Measurements from ENCODE around the gene FKBP8. TPM values are rescaled to one million over a fixed set of nuclear protein-coding genes. Genes with fewer than 3 reads are reported as not detected.

Gene FKBP8
- total RNA-seq, 2 experiments from 2014 or later = 200 to 201 TPM

GRCh38 chr19:18488403-18488723, 55.0 kb downstream of the FKBP8 start:
- H3K4me2 ChIP-seq (ENCODE audit: low read length) = no peak overlapping the region
- H4K20me1 ChIP-seq (ENCODE audit: insufficient read depth, low read length) = no peaks in the 10 kb centered on the region; the same call in 1 of the 2 replicates
- ChIA-PET CTCF (ENCODE audit: unreplicated experiment) (interaction anchor here (0.6 kb wide), 1 partner anchor 149 kb away, joined by 3 read pairs; no protein-coding TSS in a partner anchor), POLR2A (interaction anchor here (0.6 kb wide), 1 partner anchor 30 kb away, joined by 3 read pairs; no protein-coding TSS in a partner anchor)
- H3K9me2 ChIP-seq (ENCODE audit: insufficient read depth, low read length) = no peaks in the 10 kb centered on the region
- intact Hi-C loops (cut with micrococcal nuclease; ENCODE audit: unreplicated experiment) = no loop called here
- H3K4me1 ChIP-seq (ENCODE audit: insufficient read depth, low read length, poor library complexity, severe bottlenecking) = no peaks in the 10 kb centered on the region
- no peak overlapping the region for H3K27ac ChIP-seq (ENCODE audit: low read depth, low read length, poor library complexity, severe bottlenecking)
- no peak overlapping the region for H3K4me3 ChIP-seq (ENCODE audit: low read depth, low read length, poor library complexity, severe bottlenecking)
- no peaks in the 10 kb centered on the region for H3K79me2 ChIP-seq (ENCODE audit: insufficient read depth, low read depth, low read length)
- no peaks in the 10 kb centered on the region for H3K36me3 ChIP-seq (ENCODE audit: insufficient read depth, low read length)
- no peak overlapping the region for H2AFZ ChIP-seq (ENCODE audit: low read length)
- BruUV-seq (replicated peaks) = no TSS peak
- H3K9me3 ChIP-seq (ENCODE audit: low read length) = no peaks in the 10 kb centered on the region
- TF ChIP-seq EZH2phosphoT487 (IDR thresholded peaks at IDR 0.05; ENCODE audit: borderline replicate concordance, low read depth, low read length) (no peak), CTCF (conservative IDR thresholded peaks at IDR 0.05; ENCODE audit: low read length) (no peak)
- DNase-seq (ENCODE audit: low spot score) = no peak

- no peak for DNase-seq (ENCODE audit: low spot score)
- Histone ChIP-seq H3K27ac (ENCODE audit: low read depth, low read length, poor library complexity, severe bottlenecking) (no peak overlapping the region), H3K4me1 (ENCODE audit: insufficient read depth, low read length, poor library complexity, severe bottlenecking) (no peaks in the 10 kb centered on the region), H3K79me2 (ENCODE audit: insufficient read depth, low read depth, low read length) (no peaks in the 10 kb centered on the region), H3K36me3 (ENCODE audit: insufficient read depth, low read length) (no peaks in the 10 kb centered on the region), H3K9me2 (ENCODE audit: insufficient read depth, low read length) (no peaks in the 10 kb centered on the region), H4K20me1 (ENCODE audit: insufficient read depth, low read length) (no peaks in the 10 kb centered on the region; the same call in 1 of the 2 replicates), H2AFZ (ENCODE audit: low read length) (no peak overlapping the region), H3K9me3 (ENCODE audit: low read length) (no peaks in the 10 kb centered on the region), H3K4me3 (ENCODE audit: low read depth, low read length, poor library complexity, severe bottlenecking) (no peak overlapping the region), H3K4me2 (ENCODE audit: low read length) (no peak overlapping the region)
- CTCF ChIA-PET (ENCODE audit: unreplicated experiment) = no interaction called here
- no TSS peak for BruUV-seq (replicated peaks)
- POLR2A ChIA-PET = interaction anchor here (0.6 kb wide), 2 partner anchors 30 to 153 kb away, joined by 3 read pairs; no protein-coding TSS in a partner anchor
- intact Hi-C loops (cut with micrococcal nuclease; ENCODE audit: unreplicated experiment) = no loop called here
- TF ChIP-seq EZH2phosphoT487 (IDR thresholded peaks at IDR 0.05; ENCODE audit: borderline replicate concordance, low read depth, low read length) = no peak
- TF ChIP-seq CTCF (conservative IDR thresholded peaks at IDR 0.05; ENCODE audit: low read length) = no peak
These were observed 55.6 kb downstream of the FKBP8 start for GRCh38 chr19:18487576-18488402.

GRCh38 chr19:18486746-18487145, 56.6 kb downstream of the FKBP8 start:
- intact Hi-C loops (cut with micrococcal nuclease; ENCODE audit: unreplicated experiment) = no loop called here
- no peaks in the 10 kb centered on the region for H3K9me3 ChIP-seq (ENCODE audit: low read length)
- no TSS peak for BruUV-seq (replicated peaks)
- H3K4me1 ChIP-seq (ENCODE audit: insufficient read depth, low read length, poor library complexity, severe bottlenecking) = no peaks in the 10 kb centered on the region
- H3K4me2 ChIP-seq (ENCODE audit: low read length) = no peak overlapping the region
- no peak overlapping the region for H2AFZ ChIP-seq (ENCODE audit: low read length)
- H3K79me2 ChIP-seq (ENCODE audit: insufficient read depth, low read depth, low read length) = no peaks in the 10 kb centered on the region
- DNase-seq (ENCODE audit: low spot score) = no peak
- ChIA-PET POLR2A (no interaction called here), CTCF (ENCODE audit: unreplicated experiment) (no interaction called here)
- H3K4me3 ChIP-seq (ENCODE audit: low read depth, low read length, poor library complexity, severe bottlenecking) = no peak overlapping the region
- H3K27ac ChIP-seq (ENCODE audit: low read depth, low read length, poor library complexity, severe bottlenecking) = no peak overlapping the region
- no peaks in the 10 kb centered on the region; the same call in 1 of the 2 replicates for H4K20me1 ChIP-seq (ENCODE audit: insufficient read depth, low read length)
- H3K36me3 ChIP-seq (ENCODE audit: insufficient read depth, low read length) = no peaks in the 10 kb centered on the region
- TF ChIP-seq EZH2phosphoT487 (IDR thresholded peaks at IDR 0.05; ENCODE audit: borderline replicate concordance, low read depth, low read length) (no peak), CTCF (conservative IDR thresholded peaks at IDR 0.05; ENCODE audit: low read length) (no peak)
- no peaks in the 10 kb centered on the region for H3K9me2 ChIP-seq (ENCODE audit: insufficient read depth, low read length)
